Fibroblast of lung (primary cell): Measurements from ENCODE around the gene VCPKMT.

ENCODE experiments used
- CTCF ChIP-seq, 2 donors: IDR thresholded peaks in 1 of 2; conservative IDR thresholded peaks in 1 of 2; 1 replicate in 1 of 2; 2 replicates in 1 of 2; pipeline ENCODE4 v1.5.1; 2011 to 2012; ENCODE audit warnings: low read length in 2 of 2, control low read depth in 1 of 2, inconsistent platforms in 1 of 2, low read depth in 1 of 2, mild to moderate bottlenecking in 1 of 2
- EZH2 ChIP-seq: IDR thresholded peaks from 2 replicates; pipeline ENCODE4 v1.5.1; 2012; ENCODE audit warnings: low read length, control low read depth, mild to moderate bottlenecking; ENCODE audit errors: missing control alignments

GRCh38 chr14:50116966-50117365 is 594 bp upstream of the VCPKMT start:
- TF ChIP-seq CTCF (conservative IDR thresholded peaks at IDR 0.05 in 1 of 2, IDR thresholded peaks at IDR 0.05 in 1 of 2; ENCODE audit: low read depth in 1 of 2, low read length in 2 of 2) (no peak), EZH2 (no peak)
